ENCODE data around the gene DHDH.
"Not testable (repeated sequence)": the region's sequence is repeated elsewhere in the genome, so short reads cannot be mapped to it uniquely, and the experiment has no call there.

DHDH gene

DNA sequence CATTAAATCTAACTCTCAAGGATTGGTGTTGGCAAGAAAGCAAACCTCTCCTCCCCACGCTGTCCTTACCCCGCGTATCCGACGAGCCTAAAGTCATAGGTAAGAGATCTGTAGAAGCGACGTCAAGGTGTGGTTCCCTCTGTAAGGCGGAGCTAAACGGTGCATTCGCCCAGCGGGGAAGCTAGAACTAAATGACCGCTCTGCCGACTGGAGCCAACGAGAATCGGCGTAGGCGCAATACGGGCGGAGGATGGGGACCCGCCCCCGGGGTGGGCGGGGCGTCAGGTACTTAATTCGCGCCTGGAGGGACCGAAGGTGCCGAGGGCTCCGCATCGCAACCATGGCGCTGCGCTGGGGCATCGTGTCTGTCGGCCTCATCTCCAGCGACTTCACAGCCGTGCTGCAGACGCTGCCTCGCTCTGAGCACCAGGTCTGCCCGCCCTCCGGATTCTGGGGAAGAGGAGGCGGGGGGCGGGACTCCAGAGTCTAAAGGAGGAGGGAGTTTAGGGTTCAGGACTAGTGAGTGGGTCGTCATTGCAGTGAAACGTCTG, at the start of gene DHDH:
DHDH (plus strand) TSS at position 318 of the 551 bp plus-strand sequence; CDS start at position 341, 23 bp downstream.
- DNase-seq (ENCODE audit: low read depth in 2 of 2), result no peak

DNA sequence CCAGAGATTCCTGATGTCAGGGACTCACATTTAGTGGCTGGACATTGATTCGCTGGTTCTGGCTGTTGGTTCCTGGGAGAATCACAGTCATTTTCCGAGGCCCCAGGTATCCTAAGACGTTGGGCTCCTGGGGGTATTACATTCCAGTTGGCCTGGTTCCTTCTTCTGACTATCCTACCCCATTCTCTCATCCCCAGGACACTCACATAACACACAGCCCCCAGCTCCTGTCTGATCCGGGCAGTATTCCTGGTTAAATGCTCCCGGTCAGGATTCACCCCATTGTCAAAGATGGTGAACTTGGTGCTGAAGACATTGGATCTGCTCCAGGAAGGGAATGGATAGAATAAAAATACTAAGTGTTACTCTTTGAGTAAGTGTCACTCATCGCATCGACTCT, 49.8 kb upstream of the DHDH start:
- DNase-seq (ENCODE audit: low read depth in 2 of 2), result no peak

DNA sequence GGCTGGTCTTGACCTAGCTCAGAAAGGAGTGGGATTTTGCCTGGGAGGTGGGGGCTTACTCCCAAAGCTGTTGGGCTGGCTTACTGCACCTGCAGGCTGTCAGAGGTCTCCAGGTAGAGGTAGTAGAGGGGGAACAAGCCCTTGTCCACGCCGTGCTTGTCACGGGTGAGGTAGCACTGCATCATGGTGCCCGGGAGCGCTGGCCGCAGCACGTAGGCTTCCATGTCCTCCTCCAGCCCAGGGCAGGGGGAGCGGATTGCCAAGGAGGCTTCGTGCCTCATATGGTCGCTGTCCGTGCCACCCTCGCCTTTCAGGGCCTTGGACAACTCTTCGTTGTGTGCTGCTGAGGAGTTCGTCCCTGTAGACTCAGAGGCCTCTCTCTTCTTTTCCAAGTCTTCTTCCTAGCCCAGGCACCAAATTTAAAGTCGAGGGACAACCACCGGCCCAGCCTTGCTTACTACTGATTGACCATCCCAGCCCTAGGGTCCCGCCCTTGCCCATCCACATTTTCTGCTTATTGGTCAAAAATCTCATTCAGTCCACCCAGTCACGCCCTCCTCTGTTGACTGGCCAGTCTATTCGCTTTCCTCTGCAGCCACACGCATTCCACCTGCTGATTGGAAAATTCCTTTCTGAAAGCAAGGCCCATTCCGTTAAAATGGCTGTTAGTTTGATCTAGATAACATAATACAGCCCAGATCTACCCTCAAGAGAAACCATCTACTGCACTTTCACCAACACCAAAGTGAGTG, 45.5 kb upstream of the DHDH start:
- DNase-seq (ENCODE audit: low read depth in 2 of 2), result no peak

GRCh38 chr19:48889496-48889895, 44.0 kb upstream of the DHDH start:
- DNase-seq (ENCODE audit: low read depth in 2 of 2), result not testable (repeated sequence)

DNA sequence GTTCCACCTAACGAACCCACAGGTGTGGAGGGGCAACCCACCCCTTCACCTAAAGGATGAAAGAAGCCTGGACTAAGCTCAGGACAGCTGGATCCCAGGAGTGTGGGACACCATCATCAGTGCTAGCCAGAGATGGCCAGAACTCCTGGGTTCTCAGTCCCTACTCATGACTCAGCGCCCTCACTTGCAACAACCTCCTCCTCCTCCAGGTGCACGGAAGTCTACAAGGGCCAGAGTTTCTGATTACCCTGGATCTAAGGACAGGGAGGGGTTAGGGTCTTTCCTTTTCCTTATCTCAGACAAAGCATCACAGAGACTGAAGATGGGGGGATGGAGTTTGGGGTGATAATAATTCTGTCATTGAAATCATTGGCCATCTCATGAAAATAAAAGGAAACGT, 42.9 kb upstream of the DHDH start:
- no peak for DNase-seq (ENCODE audit: low read depth in 2 of 2)

- no peak for DNase-seq (ENCODE audit: low read depth in 2 of 2)
These were observed 38.3 kb upstream of the DHDH start for GRCh38 chr19:48895226-48895625.

- no peak for DNase-seq (ENCODE audit: low read depth in 2 of 2)
These were observed 37.2 kb upstream of the DHDH start for GRCh38 chr19:48896191-48896720.

- DNase-seq (ENCODE audit: low read depth in 2 of 2), result no peak
These were observed 36.3 kb upstream of the DHDH start for GRCh38 chr19:48897181-48897580.

- not testable (repeated sequence) for DNase-seq (ENCODE audit: low read depth in 2 of 2)
These were observed 34.1 kb upstream of the DHDH start for GRCh38 chr19:48899386-48899749.

GRCh38 chr19:48899781-48900476, 33.6 kb upstream of the DHDH start, which contains the start of gene NUCB1:
Gene NUCB1, plus strand, starts transcription at chr19:48900312. Its CDS starts 485 bp downstream, at chr19:48900797.
- DNase-seq (ENCODE audit: low read depth in 2 of 2), result peak; percentile 98 to 99

DNA sequence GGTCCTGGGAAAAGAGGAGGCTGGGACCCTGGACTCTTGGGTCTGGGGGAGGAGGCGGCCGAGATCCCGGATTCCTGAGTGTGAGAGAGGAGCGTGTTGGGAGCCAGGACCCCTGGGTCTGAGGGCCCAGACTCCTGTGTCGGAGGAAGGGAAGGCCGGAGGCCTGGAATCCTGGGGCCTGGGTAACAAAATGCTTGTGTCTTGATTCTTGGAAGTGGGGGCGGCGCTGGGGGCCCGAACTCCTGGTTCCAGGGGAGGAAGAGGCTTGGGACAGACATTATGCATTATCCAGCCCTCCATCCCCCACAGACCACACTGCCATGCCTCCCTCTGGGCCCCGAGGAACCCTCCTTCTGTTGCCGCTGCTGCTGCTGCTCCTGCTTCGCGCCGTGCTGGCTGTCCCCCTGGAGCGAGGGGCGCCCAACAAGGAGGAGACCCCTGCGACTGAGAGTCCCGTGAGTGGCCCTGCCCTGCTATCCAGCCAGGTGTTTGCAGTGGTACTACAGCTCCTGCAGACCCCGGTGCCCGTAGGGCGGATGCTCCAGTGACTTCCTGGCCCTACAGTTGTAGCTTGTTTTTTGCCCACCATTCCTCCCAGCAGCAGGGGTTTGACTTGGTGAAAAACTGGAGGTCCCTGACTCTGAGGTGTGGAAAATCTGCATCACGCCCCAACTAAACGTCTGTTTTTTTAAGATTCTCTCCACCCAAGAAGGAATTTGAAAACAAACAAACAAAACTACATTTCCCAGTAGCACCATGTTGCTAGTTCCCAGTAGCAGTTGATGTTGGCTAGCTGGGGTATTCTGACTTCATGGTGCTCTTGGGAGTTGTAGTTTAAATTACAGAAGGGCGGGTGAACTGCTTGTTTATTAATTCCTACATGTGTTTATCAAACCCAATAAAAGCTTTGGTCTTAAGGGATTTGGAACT, 32.8 kb upstream of the DHDH start:
- DNase-seq (ENCODE audit: low read depth in 2 of 2), result no peak

DNA sequence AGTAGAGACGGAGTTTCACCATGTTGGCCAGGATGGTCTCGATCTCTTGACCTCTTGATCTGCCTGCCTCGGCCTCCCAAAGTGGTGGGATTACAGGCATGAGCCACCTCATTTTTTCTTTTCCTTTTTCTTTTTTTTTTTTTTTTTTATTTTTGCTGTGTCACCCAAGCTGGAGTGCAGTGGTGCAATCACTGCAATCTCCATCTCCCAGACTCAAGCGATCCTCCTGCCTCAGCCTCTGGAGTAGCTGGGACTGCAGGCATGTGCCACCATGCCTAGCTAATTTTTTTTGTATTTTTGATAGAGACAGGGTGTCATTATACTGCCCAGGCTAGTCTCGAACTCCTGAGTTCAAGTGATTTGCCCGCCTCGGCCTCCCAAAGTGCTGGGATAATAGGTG, 31.2 kb upstream of the DHDH start:
- not testable (repeated sequence) for DNase-seq (ENCODE audit: low read depth in 2 of 2)

DNA sequence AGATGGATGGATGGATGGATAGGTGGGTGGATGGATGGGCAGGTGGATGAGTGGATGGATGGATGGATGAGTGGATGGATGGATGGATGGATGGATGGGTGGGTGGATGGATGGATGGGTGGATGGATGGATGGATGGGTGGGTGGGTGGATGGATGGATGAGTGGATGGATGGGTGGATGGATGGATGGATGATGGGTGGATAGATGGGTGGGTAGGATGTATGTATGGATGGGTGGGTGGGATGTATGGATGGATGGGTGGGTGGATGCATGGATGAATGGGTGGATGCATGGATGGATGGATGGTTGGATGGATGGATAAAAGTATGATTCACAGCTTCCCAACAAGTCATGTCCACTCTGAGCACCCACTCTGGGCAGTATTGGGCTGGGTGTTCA, 29.7 kb upstream of the DHDH start:
- not testable (repeated sequence) for DNase-seq (ENCODE audit: low read depth in 2 of 2)

DNA sequence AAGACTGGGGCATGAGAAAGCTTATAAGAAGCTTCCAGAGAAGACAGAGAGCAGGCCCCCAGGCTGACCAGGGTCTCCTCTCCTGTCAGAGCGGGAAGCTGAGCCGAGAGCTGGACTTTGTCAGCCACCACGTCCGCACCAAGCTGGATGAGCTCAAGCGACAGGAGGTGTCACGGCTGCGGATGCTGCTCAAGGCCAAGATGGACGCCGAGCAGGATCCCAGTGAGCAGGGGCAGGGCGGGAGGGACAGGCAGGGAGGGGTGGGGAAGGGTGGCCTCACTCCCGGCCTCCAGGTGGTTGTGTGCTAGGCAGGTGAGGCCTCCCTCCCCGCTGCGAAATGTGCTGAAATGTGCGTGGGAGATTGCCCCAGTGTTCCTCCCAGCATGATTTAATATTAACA, 27.8 kb upstream of the DHDH start:
- no peak for DNase-seq (ENCODE audit: low read depth in 2 of 2)

DNA sequence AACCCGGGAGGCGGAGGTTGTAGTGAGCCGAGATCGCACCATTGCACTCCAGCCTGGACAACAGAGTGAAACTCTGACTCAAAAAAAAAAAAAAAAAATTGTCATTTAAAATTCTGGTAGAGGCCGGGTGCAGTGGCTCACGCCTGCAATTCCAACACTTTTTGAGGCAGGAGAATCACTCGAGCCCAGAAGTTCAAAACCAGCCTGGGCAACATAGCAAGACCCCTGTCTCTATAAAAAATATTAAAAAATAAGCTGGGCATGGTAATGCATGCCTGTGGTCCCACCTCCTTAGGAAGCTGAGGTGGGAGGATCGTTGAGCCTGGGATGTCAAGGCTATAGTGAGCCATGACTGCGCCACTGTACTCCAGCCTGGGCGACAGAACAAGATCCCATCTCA, 27.2 kb upstream of the DHDH start:
- no peak for DNase-seq (ENCODE audit: low read depth in 2 of 2)

GRCh38 chr19:48907671-48908070, 25.8 kb upstream of the DHDH start:
- DNase-seq (ENCODE audit: low read depth in 2 of 2), result no peak

DNA sequence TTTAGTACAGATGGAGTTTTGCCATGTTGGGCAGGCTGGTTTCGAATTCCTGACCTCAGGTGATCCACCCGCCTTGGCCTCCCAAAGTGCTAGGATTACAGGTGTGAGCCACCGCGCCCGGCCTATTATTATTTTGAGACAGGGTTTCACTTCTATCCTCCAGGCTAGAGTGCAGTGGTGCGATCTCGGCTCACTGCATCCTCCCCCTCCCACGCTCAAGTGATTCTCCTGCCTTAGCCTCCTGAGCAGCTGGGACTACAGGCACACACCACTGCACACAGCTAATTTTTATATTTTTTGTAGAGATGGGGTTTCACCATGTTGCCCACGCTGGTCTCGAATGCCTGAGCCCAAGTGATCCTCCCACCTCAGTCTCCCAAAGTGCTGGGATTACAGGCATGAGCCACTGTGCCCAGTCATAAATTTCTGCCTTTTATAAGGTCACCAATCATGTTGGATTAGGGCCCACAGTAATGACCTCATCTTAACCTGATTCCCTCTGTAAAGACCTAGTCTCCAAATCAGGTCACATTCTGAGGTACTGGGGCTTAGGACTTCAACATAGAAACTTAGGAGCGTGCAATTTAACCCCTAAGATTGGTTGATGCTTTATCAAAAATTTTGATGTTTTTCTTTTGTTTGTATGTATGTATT, 23.9 kb upstream of the DHDH start:
- not testable (repeated sequence) for DNase-seq (ENCODE audit: low read depth in 2 of 2)

- no peak for DNase-seq (ENCODE audit: low read depth in 2 of 2)
These were observed 22.7 kb upstream of the DHDH start for GRCh38 chr19:48910803-48911202.

GRCh38 chr19:48913114-48913889, 20.2 kb upstream of the DHDH start:
- DNase-seq (ENCODE audit: low read depth in 2 of 2), result no peak

GRCh38 chr19:48914181-48914580, 19.3 kb upstream of the DHDH start:
- no peak for DNase-seq (ENCODE audit: low read depth in 2 of 2)
